Stromal cell of bone marrow (primary cell): Measurements from ENCODE around the gene CDK5.
"Not testable (repeated sequence)": the region's sequence is repeated elsewhere in the genome, so short reads cannot be mapped to it uniquely, and the experiment has no call there.

Experiments used
- DNase-seq: peaks from one replicate; pipeline ENCODE4 v3.0.0-alpha.2; 2012; ENCODE audit warnings: low read depth

Gene CDK5

DNA sequence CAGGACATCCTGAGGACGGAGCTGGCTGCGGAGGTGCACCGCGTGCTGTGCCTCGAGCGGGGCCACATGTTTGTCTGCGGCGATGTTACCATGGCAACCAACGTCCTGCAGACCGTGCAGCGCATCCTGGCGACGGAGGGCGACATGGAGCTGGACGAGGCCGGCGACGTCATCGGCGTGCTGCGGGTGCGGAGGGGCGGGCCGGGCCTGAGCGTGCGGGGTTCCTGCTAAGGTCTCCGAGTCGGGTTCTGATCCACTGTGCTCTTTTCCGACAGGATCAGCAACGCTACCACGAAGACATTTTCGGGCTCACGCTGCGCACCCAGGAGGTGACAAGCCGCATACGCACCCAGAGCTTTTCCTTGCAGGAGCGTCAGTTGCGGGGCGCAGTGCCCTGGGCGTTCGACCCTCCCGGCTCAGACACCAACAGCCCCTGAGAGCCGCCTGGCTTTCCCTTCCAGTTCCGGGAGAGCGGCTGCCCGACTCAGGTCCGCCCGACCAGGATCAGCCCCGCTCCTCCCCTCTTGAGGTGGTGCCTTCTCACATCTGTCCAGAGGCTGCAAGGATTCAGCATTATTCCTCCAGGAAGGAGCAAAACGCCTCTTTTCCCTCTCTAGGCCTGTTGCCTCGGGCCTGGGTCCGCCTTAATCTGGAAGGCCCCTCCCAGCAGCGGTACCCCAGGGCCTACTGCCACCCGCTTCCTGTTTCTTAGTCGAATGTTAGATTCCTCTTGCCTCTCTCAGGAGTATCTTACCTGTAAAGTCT is 43.8 kb downstream of the CDK5 start:
- DNase-seq = peak; percentile 21

GRCh38 chr7:151013356-151013732 is 44.4 kb downstream of the CDK5 start:
- DNase-seq = no peak

- no peak for DNase-seq
Observed at GRCh38 chr7:151012911-151013347, 44.8 kb downstream of the CDK5 start.

DNA sequence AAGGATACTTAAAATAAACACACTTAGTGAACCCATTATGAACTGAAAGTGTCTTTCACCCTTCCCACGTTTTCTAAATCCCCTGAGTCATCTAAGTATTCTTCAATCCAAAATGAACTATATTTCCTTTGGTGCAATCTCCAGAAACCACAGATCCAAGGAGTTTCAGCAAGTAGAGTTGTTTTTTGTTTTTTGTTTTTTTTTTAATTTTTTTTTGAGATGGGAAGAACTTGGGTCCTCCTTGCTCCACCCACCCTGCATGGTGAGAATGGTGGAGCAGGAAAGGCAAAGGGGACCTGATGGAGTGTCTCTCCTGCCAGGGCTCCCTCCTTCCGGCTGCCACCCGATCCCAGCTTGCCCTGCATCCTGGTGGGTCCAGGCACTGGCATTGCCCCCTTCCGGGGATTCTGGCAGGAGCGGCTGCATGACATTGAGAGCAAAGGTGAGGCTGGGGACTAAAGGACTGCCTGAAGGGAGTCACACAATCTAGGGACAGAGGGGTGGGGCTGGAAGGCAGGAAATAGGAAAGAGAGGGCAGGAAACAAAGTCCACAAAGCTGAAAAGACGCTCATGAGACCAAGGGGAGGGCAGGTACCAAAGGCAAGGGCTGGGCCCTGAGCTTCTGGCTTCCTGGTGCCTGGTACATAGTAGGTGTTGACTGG is 45.5 kb downstream of the CDK5 start:
- DNase-seq = no peak

DNA sequence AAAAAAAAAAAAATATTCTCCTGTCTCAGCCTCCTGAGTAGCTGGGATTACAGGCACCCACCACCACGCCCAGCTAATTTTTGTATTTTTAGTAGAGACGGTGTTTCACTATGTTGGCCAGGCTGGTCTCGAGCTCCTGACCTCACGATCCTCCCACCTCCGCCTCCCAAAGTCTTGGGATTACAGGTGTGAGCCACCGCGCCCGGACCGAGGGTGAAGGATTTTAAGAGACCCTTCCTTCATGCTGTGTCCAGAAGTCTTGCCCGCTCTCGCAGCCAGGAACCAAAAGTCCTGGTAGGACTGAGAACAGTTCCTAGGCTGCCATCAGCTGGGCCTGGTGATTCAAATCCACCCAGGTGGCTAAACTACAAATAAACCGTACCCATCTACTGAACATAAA is 46.1 kb downstream of the CDK5 start:
- DNase-seq = not testable (repeated sequence)

DNA sequence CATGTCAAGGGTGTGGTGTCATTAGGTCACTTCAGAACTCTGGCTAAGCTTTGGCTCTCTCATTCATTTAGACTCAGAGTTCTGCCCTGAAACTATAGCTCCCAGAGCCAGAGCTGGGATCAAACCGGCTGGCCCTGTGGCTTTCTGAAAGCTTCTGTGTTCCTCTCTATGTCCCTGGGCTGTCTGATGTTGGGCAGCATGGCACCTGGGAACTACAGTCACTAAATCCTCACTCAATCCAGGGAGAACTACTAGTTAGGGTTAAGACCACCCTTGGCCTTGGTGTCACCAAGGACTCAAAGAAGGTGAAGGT is 46.6 kb downstream of the CDK5 start:
- DNase-seq = no peak

DNA sequence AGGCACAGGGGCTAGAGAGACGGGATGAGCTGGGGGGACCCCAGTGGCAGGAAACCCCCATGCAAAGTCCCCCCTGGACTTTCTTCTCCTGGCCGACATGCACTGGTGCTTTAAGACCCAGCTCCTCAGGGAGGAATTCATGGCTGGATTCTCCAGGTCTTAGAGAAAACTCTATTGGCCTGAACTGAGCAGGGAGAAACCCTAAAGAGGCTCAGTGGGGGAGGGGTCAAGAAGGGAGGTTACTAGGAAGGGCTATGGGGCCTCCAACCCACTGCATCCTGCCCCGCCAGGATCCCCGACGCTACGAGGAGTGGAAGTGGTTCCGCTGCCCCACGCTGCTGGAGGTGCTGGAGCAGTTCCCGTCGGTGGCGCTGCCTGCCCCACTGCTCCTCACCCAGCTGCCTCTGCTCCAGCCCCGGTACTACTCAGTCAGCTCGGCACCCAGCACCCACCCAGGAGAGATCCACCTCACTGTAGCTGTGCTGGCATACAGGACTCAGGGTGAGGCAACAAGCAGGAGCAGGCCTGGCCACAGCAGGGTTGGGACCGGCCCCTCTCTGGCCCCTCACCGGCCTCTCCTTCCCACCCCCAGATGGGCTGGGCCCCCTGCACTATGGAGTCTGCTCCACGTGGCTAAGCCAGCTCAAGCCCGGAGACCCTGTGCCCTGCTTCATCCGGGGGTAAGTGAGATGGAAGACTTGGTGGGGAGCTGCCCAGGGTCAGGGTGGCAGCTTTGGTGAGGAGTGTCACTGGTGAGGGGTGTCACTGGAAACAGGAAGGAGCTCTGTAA is 47.2 kb downstream of the CDK5 start:
- no peak for DNase-seq

GRCh38 chr7:151010037-151010306 is 47.7 kb downstream of the CDK5 start:
- DNase-seq = no peak

- no peak for DNase-seq
Observed at GRCh38 chr7:151009327-151010036, 48.2 kb downstream of the CDK5 start.

- DNase-seq = no peak
Observed at GRCh38 chr7:151008511-151009323, 49.0 kb downstream of the CDK5 start.

DNA sequence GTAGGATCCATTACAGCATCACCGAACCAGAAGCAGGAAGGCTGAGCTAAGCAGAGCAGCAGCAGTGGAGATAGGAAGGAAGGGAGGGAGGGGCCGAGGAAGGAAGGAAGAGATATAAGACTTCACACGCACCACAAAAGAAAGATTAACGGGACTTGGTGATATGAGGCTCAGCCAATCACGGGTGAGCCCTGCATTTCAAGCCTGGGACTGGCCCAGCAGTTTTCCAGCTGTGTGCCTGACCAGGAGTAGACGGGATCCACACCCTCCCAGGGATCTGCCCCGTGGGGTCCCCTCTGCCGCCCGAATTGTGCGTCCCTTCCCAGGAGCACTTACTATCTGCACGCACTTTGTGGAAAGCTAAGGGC is 49.6 kb downstream of the CDK5 start:
- no peak for DNase-seq

DNA sequence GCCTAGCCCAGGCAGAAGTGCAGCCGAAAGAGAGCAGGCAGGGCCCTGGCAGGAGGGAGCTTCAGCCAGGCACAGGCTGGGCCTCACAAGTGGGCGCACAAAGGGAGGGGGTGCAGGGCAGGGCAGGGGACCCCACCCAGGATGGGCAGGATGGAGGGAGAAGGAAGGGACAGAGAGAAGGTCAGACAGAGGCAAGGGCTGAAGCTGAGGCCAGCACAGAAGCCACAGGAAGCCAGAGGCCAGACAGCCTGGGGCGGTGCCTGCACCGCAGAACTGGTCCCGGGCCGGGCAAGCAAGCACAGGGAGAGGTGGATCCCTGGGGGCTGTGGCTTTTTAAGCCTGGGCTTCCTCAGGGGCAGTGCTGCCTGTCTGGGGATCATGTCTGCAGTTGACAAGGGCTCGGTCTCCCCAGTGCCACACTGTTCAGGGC is 50.2 kb downstream of the CDK5 start:
- DNase-seq = no peak

DNA sequence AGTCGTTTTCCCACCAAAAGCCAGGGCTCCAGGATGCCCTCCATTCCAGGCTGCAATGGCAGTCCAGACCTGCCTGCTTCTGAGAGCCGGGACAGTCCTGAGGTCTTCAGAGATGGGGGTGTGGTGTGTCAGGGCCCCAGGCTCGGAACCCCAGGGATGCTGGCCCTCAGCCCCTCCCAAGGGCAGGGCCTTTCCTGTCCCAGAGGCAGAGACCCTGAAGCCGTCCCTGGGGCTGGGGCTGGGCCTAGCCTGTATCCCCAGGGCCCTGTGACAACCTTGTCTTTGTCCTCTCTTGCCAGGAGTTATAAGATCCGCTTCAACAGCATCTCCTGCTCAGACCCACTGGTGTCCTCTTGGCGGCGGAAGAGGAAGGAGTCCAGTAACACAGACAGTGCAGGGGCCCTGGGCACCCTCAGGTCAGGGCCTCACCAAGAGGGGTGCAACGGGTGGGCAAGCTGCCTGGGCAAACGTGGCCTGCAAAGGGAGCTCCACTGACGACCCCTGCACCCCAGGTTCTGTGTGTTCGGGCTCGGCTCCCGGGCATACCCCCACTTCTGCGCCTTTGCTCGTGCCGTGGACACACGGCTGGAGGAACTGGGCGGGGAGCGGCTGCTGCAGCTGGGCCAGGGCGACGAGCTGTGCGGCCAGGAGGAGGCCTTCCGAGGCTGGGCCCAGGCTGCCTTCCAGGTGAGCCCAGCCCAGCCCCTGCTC is 51.0 kb downstream of the CDK5 start:
- no peak for DNase-seq

DNA sequence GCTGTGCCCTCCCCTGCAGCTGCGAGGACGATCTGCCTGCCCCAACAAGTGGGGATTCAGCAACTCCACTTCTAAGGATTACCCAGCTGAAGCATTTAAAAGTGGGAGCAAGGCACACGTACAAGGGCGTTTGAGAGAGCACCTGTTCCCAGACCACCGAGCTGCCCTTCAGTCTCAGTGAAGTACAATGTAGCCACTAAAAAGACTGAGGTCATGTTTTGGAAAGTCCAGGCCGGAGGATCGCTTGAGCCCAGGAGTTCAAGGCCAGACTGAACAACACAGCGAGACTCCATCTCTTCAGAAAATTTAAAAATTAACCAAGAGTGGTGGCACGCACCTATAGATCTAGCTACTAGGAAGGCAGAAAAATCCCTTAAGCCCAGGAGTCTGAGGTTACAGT is 52.1 kb downstream of the CDK5 start:
- no peak for DNase-seq
